Esophagus squamous epithelium (tissue), 4 donors: ENCODE results near the gene TRMT2B.

Source experiments
- POLR2A ChIP-seq, 4 donors: fragments of 450-650 bp; IDR thresholded peaks; one replicate each; pipeline ENCODE4 v1.6.1; 2017; ENCODE audit warnings: antibody characterized with exemption in 4 of 4, mild to moderate bottlenecking in 4 of 4, moderate library complexity in 3 of 4
- TF ChIP-seq, protein P1 (sequence below), 6 experiments: fragments of 450-650 bp in 4 of 6; fragments of 200-600 bp in 2 of 6; sonication (generic) in 2 of 6; IDR thresholded peaks; one replicate each; pipeline ENCODE4 v1.5.1; 2016 to 2019; ENCODE audit warnings: antibody characterized with exemption in 6 of 6, mild to moderate bottlenecking in 4 of 6, moderate library complexity in 4 of 6

DNA sequence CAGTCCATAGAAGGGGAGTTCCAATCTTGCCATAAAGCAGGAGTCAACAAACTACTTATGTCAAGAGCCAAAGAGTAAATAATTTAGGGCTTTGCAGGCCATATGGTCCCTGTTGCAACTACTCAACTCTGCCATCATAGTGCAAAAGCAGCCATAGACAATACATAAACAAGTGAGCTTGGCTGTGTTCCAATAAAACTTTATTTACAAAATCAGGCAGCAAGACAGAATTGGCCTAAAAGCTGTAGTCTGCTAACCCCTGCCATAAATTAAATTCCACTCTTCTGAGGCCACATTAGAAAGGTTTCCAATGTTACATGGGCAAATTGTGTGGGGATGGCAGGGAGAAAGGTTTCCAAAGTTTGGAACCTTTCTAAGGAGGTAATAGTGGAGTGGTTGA is 14.7 kb downstream of the TRMT2B start:
- TF ChIP-seq POLR2A (IDR thresholded peaks at IDR 0.05) = no peak
- TF ChIP-seq, protein P1, sequence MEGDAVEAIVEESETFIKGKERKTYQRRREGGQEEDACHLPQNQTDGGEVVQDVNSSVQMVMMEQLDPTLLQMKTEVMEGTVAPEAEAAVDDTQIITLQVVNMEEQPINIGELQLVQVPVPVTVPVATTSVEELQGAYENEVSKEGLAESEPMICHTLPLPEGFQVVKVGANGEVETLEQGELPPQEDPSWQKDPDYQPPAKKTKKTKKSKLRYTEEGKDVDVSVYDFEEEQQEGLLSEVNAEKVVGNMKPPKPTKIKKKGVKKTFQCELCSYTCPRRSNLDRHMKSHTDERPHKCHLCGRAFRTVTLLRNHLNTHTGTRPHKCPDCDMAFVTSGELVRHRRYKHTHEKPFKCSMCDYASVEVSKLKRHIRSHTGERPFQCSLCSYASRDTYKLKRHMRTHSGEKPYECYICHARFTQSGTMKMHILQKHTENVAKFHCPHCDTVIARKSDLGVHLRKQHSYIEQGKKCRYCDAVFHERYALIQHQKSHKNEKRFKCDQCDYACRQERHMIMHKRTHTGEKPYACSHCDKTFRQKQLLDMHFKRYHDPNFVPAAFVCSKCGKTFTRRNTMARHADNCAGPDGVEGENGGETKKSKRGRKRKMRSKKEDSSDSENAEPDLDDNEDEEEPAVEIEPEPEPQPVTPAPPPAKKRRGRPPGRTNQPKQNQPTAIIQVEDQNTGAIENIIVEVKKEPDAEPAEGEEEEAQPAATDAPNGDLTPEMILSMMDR (IDR thresholded peaks at IDR 0.05) = no peak
